Measurements from ENCODE around the gene LMBR1L.

DNA sequence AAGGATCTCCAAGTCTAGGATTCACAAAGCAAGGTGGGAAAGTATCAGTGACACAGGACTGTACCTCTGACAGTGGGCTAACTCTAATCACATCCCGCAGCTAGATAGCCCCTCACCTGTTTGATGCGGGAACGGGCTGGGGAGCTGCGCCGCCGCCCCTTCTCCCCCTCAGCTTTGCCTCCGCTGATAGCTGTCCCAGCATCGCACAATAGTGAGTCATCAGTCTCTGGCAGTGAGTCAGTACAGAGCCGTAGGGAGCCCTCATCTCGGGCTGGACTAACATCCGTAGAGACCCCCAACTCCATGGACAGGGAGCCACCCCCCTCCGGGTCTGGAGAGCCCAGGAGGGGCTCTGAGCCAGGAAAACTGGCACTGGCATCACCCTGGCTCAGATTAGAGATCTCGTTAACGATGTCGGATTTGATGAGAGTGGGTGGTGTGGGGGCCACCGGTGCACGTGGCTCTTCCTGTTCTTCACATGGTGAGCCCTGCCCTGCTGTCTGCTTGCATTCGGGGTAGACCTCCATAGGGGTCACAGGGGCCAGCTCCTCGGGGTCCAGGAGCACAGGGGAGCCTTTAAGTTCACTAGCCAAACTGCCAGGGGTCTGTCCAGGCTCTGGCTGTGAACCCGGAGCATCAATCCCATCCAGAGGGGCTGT lies 61.0 kb downstream of the LMBR1L start:
- no peak for TF ChIP-seq POLR2A (IDR thresholded peaks at IDR 0.05; ENCODE audit: low read length)
- TF ChIP-seq GATA1 (IDR thresholded peaks at IDR 0.05; ENCODE audit: low read depth, low read length) = no peak

Measured in erythroblast (primary cell).